Measurements from ENCODE around the gene BRD7.
A peak's percentile ranks its signal among the peaks of the same experiment; 100 is the strongest.
"Not testable (repeated sequence)": the region's sequence is repeated elsewhere in the genome, so short reads cannot be mapped to it uniquely, and the experiment has no call there.

Gene BRD7

DNA sequence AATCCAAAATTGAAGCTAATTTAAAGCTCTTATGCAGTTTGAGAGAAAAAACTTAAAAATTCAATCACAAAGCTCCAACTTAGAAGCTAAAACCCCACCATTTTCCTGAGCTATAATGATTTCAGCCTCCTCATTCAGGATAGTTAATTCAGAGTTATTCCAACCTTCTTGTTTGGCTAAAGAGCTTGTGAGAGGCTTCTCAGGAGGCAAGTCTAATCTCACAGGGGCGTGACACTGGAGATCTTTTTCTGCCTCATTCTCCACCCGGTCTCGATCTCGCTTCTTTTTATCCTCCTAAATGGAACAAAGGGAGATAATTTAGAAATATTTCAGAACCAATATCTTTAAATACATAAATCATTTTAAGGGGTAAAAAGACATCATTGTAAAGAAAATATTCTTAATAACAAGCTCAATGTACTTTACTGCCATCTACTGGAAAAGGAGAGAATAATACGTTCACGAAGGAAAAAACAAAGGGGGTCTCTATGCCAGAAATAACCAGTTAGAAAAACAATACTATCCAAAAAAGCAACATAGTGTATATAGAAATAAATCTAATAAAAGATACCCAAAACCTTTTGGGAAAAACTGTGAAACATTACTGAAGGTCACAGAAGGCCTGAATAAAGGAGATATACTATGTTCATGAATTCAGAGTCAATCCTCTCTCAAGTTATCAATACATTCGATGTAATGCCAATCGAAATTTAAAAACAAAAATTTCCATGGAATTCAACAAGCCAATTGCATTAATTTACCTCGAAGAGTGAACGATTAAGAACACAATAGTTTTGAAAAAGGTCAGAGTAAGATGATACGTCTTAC lies 13.9 kb downstream of the BRD7 start:
- DNase-seq = no peak

GRCh38 chr16:50354082-50354481 lies 14.7 kb downstream of the BRD7 start:
- DNase-seq = no peak

DNA sequence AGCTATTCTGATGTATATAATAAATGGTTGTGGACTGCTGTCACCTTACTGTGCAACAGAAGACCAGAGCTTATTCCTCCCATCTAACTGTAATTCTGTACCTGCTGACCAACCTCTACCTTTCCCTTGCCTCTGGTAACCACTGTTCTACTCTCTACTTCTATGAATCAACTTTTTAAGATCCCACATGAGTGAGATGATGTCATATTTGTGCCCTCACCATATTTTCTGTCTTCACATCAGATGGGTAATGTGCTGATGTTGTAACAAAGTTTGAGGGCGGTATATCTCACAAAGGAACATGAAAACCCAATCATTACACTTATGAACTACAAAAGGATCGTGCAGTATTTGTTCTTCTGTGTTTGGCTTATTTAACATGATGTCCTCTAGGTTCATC lies 16.8 kb downstream of the BRD7 start:
- no peak for DNase-seq

DNA sequence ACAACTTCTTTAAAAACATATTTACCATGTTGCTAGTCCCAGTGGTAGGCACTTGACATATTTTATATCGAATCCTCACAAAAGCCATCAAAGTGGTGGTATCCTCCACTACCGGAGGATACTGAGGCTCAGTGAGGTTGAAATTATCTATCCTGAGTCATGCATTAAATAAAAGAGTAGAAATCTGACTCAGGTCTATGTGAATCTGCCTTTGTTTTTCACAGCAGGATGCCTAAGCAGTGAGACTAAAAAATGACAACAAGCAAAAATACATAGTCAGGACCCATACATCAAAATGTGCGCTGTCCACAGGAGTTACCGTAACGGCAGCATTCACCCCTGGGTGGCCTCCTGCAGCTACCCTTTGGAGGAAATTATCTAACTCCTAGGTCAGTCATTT lies 17.7 kb downstream of the BRD7 start:
- no peak for DNase-seq

- DNase-seq = not testable (repeated sequence)
Measured at GRCh38 chr16:50345210-50345609, 23.6 kb downstream of the BRD7 start.

DNA sequence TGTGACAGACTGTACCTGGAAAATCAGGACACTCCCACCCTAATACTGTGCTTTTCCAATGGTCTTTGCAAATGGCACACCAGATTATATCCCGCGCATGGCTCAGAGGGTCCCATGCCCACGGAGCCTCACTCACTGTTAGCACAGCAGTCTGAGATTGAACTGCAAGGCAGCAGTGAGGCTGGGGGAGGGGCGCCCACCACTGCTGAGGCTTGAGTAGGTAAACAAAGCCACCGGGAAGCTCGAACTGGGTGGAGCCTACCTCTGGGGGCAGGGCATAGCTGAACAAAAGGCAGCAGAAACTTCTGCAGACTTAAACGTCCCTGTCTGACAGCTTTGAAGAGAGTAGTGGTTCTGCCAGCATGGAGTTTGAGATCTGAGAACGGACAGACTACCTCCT lies 25.2 kb downstream of the BRD7 start:
- not testable (repeated sequence) for DNase-seq

GRCh38 chr16:50340578-50340977 lies 28.2 kb downstream of the BRD7 start:
- no peak for DNase-seq

DNA sequence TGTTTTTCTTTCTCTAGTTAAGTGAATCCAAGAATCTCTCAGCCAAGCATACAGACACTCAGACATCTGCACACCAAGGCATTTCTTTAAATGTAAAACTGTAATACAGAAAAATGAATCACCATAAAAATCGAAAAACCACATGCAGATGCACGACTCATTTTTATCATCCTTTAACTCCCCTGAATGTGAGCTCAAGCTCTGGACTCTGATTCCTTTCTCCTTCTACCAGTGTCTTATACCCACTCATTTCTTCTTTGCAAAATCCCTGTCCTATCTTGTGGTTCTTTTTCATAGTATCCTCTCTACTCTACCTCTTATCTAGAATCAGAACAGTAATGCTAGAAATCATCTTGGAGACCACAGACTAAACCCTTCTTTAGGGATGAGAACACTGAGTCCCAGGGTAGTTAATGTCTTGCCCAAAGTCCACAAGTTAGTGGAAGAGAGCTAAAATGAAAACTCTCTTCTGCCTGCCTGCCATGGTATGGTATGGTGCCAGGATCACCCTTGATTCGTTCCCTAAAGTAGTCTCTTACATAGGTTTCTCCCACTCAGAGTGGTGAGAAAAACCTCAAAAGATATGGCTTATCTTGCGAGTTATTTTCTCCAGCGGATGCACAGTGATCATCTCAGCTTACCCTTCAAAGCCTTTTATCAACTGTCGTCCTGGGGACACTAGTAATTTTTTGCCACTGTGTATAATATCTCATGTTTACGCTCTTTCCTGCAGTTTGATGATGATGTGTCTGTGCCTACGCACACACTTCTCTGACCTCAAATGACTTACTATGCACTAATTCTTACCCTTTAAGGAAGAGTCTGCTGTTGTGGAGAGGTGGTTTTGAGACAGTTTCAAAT lies 30.2 kb downstream of the BRD7 start:
- no peak for DNase-seq

- no peak for DNase-seq
Measured at GRCh38 chr16:50336884-50337283, 31.9 kb downstream of the BRD7 start.

- DNase-seq = no peak
Measured at GRCh38 chr16:50335196-50335958, 33.4 kb downstream of the BRD7 start.

GRCh38 chr16:50334106-50334975 lies 34.4 kb downstream of the BRD7 start:
- DNase-seq = no peak

DNA sequence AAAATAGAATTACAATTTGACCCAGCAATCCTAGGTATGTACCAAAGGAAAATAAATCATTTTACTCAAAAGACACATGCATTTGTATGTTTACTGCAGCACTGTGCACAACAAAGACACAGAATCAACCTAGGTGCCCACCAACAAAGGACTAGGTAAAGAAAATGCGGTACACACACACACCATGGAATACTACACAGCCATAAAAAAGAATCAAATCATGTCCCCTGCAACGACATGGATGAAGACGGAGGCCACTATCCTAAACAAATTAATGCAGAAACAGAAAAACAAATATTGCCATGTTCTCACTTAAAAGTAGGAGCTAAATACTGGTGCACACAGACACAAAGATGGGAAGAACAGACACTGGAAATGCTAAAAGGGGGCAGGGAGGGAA lies 36.2 kb downstream of the BRD7 start:
- DNase-seq = no peak

DNA sequence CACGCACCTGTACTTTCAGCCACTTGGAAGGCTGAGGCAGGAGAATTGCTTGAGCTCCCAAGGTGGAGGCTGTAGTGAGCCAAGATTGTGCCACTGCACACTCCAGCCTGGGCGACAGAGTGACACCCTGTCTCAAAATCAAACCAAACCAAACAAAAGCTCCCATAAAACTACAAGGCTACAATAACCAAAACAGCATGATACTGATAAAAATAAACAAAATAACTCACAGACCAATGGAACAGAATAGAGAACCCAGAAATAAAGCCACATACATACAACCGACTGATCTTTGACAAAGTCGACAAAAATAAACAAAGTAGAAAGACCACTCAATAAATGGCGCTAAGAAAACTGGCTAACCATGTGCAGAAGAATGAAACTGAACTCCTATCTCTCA lies 37.2 kb downstream of the BRD7 start:
- no peak for DNase-seq

DNA sequence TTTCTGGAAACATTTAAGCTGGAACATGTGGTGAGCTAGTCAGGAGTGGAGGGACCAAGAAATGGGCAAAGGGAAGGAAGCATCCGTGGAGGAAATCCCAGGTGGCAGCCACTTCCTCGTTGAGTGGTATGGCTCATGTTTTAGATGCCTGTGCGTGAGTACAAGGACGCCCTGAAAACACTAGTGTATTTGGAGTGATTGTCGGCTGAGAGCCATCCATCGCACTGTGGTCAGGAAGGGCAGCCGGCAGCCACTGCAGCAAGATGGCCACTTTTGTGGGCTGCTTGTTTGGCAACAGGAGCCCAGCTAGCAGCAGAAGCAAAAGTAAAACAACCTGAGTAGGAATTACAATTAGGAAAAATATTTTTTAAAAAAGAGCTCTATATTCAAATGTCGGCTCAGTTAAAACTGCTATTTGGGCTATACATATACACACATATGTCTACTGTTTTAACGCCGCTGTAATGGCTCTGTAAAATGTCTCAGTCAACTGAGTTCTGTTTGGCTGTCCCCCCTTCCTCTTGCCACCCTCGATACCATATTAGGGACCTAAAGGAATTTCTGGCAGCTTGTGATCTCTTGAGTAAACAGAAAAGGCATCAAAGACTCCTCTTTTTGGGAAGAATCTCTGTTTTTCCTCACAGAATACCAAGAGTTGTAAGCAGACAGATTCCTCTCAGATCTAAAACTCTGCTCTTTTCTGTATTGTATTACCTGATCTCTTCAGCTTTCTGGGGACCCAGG lies 39.2 kb downstream of the BRD7 start:
- DNase-seq = peak; percentile 2

DNA sequence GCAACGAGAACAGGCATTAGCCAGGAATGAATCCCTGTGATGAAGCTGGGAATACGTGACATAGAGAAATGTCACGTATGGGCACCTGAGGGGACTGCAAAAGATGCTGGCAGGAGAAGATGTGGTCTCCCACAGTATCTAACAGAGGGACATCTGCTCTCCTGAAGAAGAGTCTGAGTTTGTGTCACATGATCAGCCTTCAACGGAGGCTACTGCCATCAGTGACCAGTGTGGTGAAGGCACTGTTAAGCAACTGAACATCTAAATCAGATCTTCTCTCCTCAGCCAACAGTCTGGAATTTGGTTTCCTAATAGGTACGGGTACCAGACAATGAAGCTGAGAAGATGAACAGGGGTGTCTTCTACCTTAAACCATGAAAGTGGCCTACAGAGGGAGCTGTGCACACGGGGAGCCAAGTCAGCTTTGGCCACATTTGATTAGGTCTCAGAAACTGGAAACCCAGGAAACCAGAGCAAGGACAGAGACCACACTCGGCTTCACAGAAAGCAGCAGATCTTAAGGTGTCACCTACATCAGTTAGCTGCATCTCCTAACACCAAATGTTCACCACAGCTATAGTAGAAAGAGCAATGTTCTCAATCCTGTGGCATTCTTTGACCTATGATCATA lies 41.8 kb downstream of the BRD7 start:
- DNase-seq = no peak

GRCh38 chr16:50326264-50326663 lies 42.5 kb downstream of the BRD7 start:
- DNase-seq = no peak

DNA sequence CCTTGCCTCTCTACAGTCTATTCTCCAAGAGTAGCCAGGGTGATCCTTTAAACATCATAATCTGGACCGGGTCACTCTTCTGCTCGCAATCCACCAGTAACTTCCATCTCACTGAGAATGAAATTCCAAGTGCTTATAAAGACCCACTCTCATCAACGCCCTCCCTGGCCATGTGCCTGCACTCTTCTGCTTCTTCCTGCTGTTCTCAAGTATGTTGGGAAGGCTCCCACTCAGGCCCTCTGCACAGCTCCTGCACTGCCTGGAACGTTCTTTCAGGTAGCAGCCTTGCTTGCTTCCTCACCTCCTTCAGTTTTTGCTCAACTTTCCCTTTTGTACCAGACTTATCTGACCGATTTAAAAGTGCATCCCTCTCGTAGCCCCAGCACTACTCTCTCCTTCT lies 44.4 kb downstream of the BRD7 start:
- no peak for DNase-seq

DNA sequence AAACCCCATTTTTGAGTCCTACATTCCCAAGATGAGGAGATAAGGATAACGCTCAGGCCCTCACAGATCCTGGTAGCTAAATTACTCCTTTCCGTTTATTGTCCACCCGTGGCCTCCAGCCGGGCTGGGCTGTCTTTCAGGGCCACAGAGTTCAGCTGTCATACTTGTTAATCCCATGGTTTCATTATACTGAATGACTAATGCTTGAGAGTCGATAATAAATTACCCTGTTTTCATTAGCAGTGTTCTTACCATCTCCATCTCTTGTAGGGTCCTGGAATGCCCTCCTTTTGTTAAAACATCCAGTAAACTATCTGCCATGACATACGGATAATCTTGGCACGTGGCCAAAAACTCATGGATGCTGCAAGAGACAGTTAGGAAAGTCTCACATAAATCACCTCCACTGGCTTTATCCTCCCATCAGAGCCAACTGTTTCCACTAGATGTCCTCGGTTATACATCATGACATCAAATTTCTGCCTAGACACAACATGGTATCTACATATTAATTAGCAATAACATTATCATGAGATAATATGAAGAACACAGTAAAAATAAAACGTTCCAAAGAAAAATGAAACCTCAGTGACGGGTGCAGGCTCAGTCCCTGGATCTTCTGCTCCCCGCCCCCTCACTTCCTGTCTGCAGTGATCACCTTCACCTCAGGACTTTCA lies 45.3 kb downstream of the BRD7 start:
- no peak for DNase-seq

DNA sequence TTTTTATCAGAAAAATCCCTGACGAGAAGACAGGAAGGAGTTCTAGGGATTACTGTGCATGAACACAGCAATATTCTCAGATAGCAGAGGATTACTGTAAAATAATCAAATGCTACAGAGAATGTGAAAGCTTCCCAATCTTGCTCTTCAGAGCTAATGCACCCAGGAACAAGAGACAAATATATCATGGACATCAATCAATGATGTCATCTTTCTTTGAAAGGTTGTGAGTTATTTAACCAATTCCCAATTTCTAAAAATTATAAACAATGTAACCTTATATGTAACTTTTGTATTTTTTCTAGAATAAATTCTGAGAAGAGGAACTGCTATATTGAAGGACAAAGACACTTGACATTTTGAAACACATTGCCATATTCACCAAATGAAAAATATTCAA lies 46.5 kb downstream of the BRD7 start:
- no peak for DNase-seq

DNA sequence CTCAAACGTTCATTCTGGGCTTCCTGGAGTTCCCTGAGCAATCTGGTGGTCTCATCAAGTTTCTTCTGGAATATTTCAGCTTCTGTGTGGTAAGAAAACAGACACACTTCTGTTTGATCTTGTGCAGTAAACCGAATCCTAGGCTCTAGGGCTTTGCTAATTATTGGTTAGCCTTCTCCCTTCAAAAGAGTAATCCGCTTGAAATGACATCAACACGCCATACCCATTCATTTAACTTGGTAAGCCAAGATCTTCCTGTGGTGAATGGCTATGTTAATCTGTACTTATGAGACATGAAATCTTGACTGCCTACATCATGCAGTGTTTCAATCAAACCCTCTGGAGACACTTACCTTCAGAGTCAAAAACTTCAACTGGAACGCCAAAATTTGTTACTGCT lies 48.5 kb downstream of the BRD7 start:
- DNase-seq = no peak

Data from DMS79 (cell line).